Activated effector memory CD4-positive, alpha-beta T cell treated with Interleukin-2 at 50 U/mL for 16 hours (primary cell): ENCODE results near the gene EFTUD2.
"Not testable (repeated sequence)": the region's sequence is repeated elsewhere in the genome, so short reads cannot be mapped to it uniquely, and the experiment has no call there.

ENCODE experiments used
- DNase-seq: peaks from one replicate; pipeline ENCODE4 v3.0.0-alpha.2; 2020

Gene EFTUD2

GRCh38 chr17:44899074-44899782, at the start of gene EFTUD2:
Gene EFTUD2 (minus strand): TSS chr17:44899445. CDS start chr17:44894521, 4,924 bp downstream.
- DNase-seq = peak; percentile 88

GRCh38 chr17:44948315-44948795, 49.1 kb upstream of the EFTUD2 start:
- no peak for DNase-seq

GRCh38 chr17:44947461-44948314, 48.4 kb upstream of the EFTUD2 start, which contains the start of gene KIF18B:
Gene KIF18B (minus strand): TSS chr17:44947773. CDS start chr17:44936344, 11,429 bp downstream.
- peak; percentile 81 for DNase-seq

GRCh38 chr17:44945652-44946051, 46.4 kb upstream of the EFTUD2 start:
- DNase-seq = not testable (repeated sequence)

- no peak for DNase-seq
Observed at GRCh38 chr17:44942456-44942855, 43.2 kb upstream of the EFTUD2 start.

GRCh38 chr17:44941712-44942331, 42.6 kb upstream of the EFTUD2 start:
- DNase-seq = no peak

GRCh38 chr17:44940768-44941167, 41.5 kb upstream of the EFTUD2 start:
- DNase-seq = no peak

GRCh38 chr17:44940317-44940716, 41.1 kb upstream of the EFTUD2 start:
- no peak for DNase-seq

GRCh38 chr17:44935116-44935515, 35.9 kb upstream of the EFTUD2 start:
- DNase-seq = no peak

GRCh38 chr17:44934745-44935105, 35.5 kb upstream of the EFTUD2 start:
- DNase-seq = no peak

GRCh38 chr17:44933824-44934744, 34.8 kb upstream of the EFTUD2 start:
- DNase-seq = no peak

GRCh38 chr17:44932787-44933097, 33.5 kb upstream of the EFTUD2 start:
- DNase-seq = no peak

GRCh38 chr17:44932096-44932786, 33.0 kb upstream of the EFTUD2 start:
- no peak for DNase-seq

- DNase-seq = no peak
Observed at GRCh38 chr17:44931376-44931775, 32.1 kb upstream of the EFTUD2 start.

- no peak for DNase-seq
Observed at GRCh38 chr17:44930667-44931066, 31.4 kb upstream of the EFTUD2 start.

- no peak for DNase-seq
Observed at GRCh38 chr17:44928950-44929720, 29.9 kb upstream of the EFTUD2 start.

GRCh38 chr17:44928136-44928535, 28.9 kb upstream of the EFTUD2 start:
- DNase-seq = no peak

- DNase-seq = no peak
Observed at GRCh38 chr17:44927696-44928095, 28.5 kb upstream of the EFTUD2 start.

- no peak for DNase-seq
Observed at GRCh38 chr17:44926821-44927525, 27.7 kb upstream of the EFTUD2 start.
